ENCODE data around the gene MTF1. TPM values are rescaled to one million over a fixed set of nuclear protein-coding genes. Genes with fewer than 3 reads are reported as not detected.

Gene MTF1
- total and polyA plus RNA-seq, 5 experiments from 2014 or later = 10.3 to 28.1 (median 23.1) TPM

DNA sequence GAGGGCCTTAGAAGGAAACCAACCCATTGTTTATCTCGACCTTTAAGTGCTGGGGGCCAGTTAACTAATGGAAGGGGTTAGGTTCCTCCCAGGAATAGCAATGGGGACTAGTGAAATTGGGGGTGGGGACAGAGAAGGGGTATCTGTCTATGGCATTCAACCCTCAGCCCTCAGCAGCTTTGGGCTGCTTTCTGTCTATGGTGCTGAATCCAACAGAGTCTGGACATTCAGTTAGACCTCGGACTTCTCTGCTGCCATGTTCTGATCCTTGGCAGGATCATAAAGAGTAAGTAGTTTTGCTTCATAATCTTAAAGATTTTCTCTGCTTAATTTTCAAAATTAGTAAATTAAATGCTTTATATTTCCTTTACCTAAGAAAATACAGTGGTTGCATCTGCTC lies 91.9 kb downstream of the MTF1 start:
- no peak for DNase-seq
- H3K27me3 Mint-ChIP-seq = peaks cover 48 to 87% (median 73%) of the 10 kb centered on the region in 5 donors
- no peak overlapping the region for H3K27ac Mint-ChIP-seq
- H3K4me1 Mint-ChIP-seq = peaks cover 8 to 17% (median 10%) of the 10 kb centered on the region in 4 donors
- peaks cover 0 to 9% (median 6%) of the 10 kb centered on the region in 3 donors for H3K36me3 Mint-ChIP-seq
- peaks cover 0 to 10% (median 0%) of the 10 kb centered on the region in 9 donors for H3K9me3 Mint-ChIP-seq
- ATAC-seq = no peak
- POLR2A ChIA-PET = no interaction called here
- no peak overlapping the region for H3K4me3 Mint-ChIP-seq

DNA sequence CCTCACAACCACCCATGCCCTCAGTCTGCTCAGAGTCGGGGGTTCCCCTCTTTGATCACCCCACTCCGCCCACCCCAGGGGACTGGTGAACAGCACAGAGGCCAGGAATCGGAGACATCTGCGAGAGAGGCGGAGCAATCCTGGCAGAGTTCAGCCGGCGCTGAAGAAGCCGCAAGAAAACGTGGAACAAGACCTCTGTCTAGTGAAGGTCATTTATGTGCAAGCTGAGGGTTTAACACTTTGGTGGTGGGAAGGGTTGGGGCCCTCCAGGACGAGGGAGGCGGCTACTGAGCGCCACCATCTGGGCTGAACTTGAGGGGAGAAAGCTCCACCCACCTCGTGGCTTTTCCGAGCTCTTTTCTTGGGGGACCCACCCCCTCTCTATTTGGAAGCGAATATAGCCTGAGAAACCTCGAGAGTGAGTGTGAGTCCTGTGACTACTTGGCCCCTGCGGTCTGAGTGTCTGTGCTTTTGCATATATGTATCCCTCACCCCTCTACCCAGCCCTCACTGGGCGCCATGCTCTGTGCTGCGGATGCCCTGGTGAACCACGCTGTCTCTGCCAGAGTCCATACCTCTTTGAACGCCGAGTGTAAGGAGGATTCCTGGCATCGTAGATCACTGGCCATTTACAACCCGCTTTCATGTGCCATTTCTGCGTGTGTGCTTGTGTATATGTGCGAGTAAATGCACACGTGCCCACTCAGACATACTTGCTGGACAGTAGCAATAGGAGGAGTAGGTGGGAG lies 93.3 kb downstream of the MTF1 start:
- ATAC-seq (peak in 1 of 2 donors; percentile 65), DNase-seq (no peak)
- POLR2A ChIA-PET = no interaction called here
- Mint-ChIP-seq H3K4me3 (peak overlapping the region in 5 of 10 donors; percentile 11 to 60 (median 39)), H3K36me3 (peaks cover 0 to 9% (median 6%) of the 10 kb centered on the region in 3 donors), H3K27ac (no peak overlapping the region), H3K27me3 (peaks cover 49 to 92% (median 81%) of the 10 kb centered on the region in 5 donors), H3K9me3 (peaks cover 0 to 10% (median 0%) of the 10 kb centered on the region in 9 donors), H3K4me1 (peaks cover 8 to 17% (median 10%) of the 10 kb centered on the region in 4 donors)

GRCh38 chr1:37764888-37765441 lies 94.4 kb downstream of the MTF1 start, which contains the start of gene EPHA10:
EPHA10 (minus strand) TSS chr1:37765120; CDS start chr1:37765066, 54 bp downstream.
- peaks cover 8 to 17% (median 10%) of the 10 kb centered on the region in 4 donors for H3K4me1 Mint-ChIP-seq
- DNase-seq (no peak), ATAC-seq (no peak)
- peaks cover 0 to 10% (median 0%) of the 10 kb centered on the region in 9 donors for H3K9me3 Mint-ChIP-seq
- peaks cover 48 to 85% (median 72%) of the 10 kb centered on the region in 5 donors for H3K27me3 Mint-ChIP-seq
- POLR2A ChIA-PET = no interaction called here
- H3K36me3 Mint-ChIP-seq = peaks cover 0 to 9% (median 6%) of the 10 kb centered on the region in 3 donors
- peak within 1 kb of the TSS in 7 of 10 donors; percentile 7 to 65 (median 39) for H3K4me3 Mint-ChIP-seq
- peak within 1 kb of the TSS in 1 of 10 donors; percentile 18 for H3K27ac Mint-ChIP-seq

DNA sequence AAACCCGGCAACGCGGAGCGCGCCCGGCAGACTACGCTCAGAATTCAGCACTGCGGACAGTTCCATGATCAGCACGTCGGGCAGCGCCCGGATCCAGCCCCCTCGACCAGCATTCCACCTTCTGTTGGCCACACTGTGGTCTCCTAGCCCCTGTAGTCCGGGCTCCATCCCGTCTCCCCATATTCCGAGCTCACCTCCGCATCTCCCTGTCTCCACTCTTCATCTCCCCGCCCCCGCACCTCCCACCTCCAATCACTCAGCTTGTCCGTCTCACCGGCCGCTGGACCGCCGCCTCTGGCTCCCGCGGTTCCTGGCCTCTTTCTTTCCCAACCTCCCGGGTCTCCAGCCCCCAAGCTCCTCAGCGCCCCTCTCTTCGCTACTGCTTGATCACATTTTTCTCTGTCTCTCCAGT lies 95.0 kb downstream of the MTF1 start:
- DNase-seq = peak in 6 of 10 donors; percentile 10 to 31 (median 21)
- ATAC-seq = no peak
- Mint-ChIP-seq H3K36me3 (peaks cover 0 to 9% (median 6%) of the 10 kb centered on the region in 3 donors), H3K27ac (no peak overlapping the region), H3K27me3 (peaks cover 46 to 80% (median 69%) of the 10 kb centered on the region in 5 donors), H3K9me3 (peaks cover 0 to 10% (median 0%) of the 10 kb centered on the region in 9 donors), H3K4me1 (peaks cover 8 to 17% (median 10%) of the 10 kb centered on the region in 4 donors), H3K4me3 (peak overlapping the region in 4 of 10 donors; percentile 18 to 65 (median 30))
- POLR2A ChIA-PET = no interaction called here

DNA sequence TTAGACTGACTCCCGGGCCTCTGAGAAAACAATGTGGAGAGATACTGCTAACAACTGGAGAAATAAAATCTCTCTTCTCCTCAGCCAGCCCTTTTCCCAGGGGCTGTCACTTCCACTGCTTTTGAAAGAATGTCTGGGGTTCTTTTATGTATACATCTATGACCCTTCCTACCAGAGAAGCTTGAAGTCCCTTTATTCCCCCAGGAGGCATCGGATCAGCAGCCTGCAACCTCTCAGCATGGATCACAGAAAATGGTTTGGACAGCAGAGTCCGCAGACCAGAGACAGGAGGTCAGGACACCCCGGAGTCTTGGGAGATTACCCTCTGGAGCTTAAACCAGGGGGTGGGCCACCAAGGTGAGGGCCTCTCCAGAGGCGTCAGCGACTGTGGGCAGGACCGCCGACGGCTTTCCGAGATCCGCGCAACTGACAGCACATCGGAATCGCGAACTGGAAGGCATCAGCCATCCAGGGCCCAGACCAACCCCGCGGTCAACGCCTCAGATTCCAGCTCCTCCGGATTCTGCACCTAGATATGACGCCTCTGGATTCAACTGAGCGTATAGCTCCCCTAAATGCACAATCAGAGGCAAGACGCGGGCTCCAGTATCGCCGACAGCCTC lies 95.5 kb downstream of the MTF1 start:
- Mint-ChIP-seq H3K9me3 (peaks cover 0 to 10% (median 0%) of the 10 kb centered on the region in 9 donors), H3K4me1 (peaks cover 8 to 17% (median 10%) of the 10 kb centered on the region in 4 donors)

GRCh38 chr1:37762516-37762915 lies 96.9 kb downstream of the MTF1 start:
- peaks cover 0 to 6% (median 4%) of the 10 kb centered on the region in 3 donors for H3K36me3 Mint-ChIP-seq
- no peak overlapping the region for H3K27ac Mint-ChIP-seq
- no peak overlapping the region for H3K4me3 Mint-ChIP-seq
- POLR2A ChIA-PET = no interaction called here
- no peak for ATAC-seq
- peaks cover 0 to 10% (median 0%) of the 10 kb centered on the region in 9 donors for H3K9me3 Mint-ChIP-seq
- H3K4me1 Mint-ChIP-seq = peaks cover 8 to 17% (median 10%) of the 10 kb centered on the region in 4 donors
- peaks cover 31 to 61% (median 52%) of the 10 kb centered on the region in 5 donors for H3K27me3 Mint-ChIP-seq
- no peak for DNase-seq

More for the DNA sequence above, 95.5 kb downstream of the MTF1 start:
- Mint-ChIP-seq H3K36me3 (peaks cover 0 to 9% (median 6%) of the 10 kb centered on the region in 3 donors), H3K27me3 (peaks cover 40 to 74% (median 63%) of the 10 kb centered on the region in 5 donors), H3K27ac (no peak overlapping the region), H3K4me3 (no peak overlapping the region)
- no peak for DNase-seq
- no peak for ATAC-seq
- POLR2A ChIA-PET = no interaction called here

GRCh38 chr1:37761416-37762095 lies 97.8 kb downstream of the MTF1 start:
- ATAC-seq (no peak), DNase-seq (no peak)
- H3K4me3 Mint-ChIP-seq = no peak overlapping the region
- H3K9me3 Mint-ChIP-seq = peaks cover 0 to 10% (median 0%) of the 10 kb centered on the region in 9 donors
- H3K27me3 Mint-ChIP-seq = peaks cover 25 to 54% (median 43%) of the 10 kb centered on the region in 5 donors
- no peak overlapping the region for H3K27ac Mint-ChIP-seq
- POLR2A ChIA-PET = no interaction called here
- peaks cover 8 to 13% (median 10%) of the 10 kb centered on the region in 4 donors for H3K4me1 Mint-ChIP-seq
- H3K36me3 Mint-ChIP-seq = peaks cover 0 to 6% (median 4%) of the 10 kb centered on the region in 3 donors

Other genes starting within 250 kb of the MTF1 start
- not detected for gene RSPO1, start 224.7 kb downstream of the MTF1 start, total RNA-seq
- gene RSPO1, start 224.7 kb downstream of the MTF1 start, polyA plus RNA-seq = under 1 TPM in 1 of 3 donors, not detected in 2; 0.06 TPM
- gene CDCA8, start 167.1 kb downstream of the MTF1 start, total RNA-seq = 1 to 10 TPM; 1.0 to 1.4 TPM
- 1 to 10 TPM in 1 of 3 donors, under 1 TPM in 2; 0.40 to 2.0 (median 0.54) TPM for gene CDCA8, start 167.1 kb downstream of the MTF1 start, polyA plus RNA-seq
- gene EPHA10, start 94.5 kb downstream of the MTF1 start, total RNA-seq = not detected
- not detected for gene EPHA10, start 94.5 kb downstream of the MTF1 start, polyA plus RNA-seq
- gene MANEAL, start 65.7 kb downstream of the MTF1 start, total RNA-seq = 1 to 10 TPM; 1.0 to 1.1 TPM
- 1 to 10 TPM in 2 of 3 donors, under 1 TPM in 1; 0.23 to 1.4 (median 1.0) TPM for gene MANEAL, start 65.7 kb downstream of the MTF1 start, polyA plus RNA-seq
- 10 to 100 TPM; 15.1 to 16.4 TPM for gene C1orf122, start 51.8 kb downstream of the MTF1 start, total RNA-seq
- gene C1orf122, start 51.8 kb downstream of the MTF1 start, polyA plus RNA-seq = 10 to 100 TPM; 28.5 to 30.5 (median 29.2) TPM
- gene YRDC, start 51.4 kb downstream of the MTF1 start, total RNA-seq = 10 to 100 TPM; 16.6 to 18.5 TPM
- gene YRDC, start 51.4 kb downstream of the MTF1 start, polyA plus RNA-seq = 10 to 100 TPM; 14.8 to 34.3 (median 23.0) TPM
- 10 to 100 TPM; 40.8 to 46.7 TPM for gene INPP5B, start 87.5 kb upstream of the MTF1 start, total RNA-seq
- gene INPP5B, start 87.5 kb upstream of the MTF1 start, polyA plus RNA-seq = 10 to 100 TPM; 11.3 to 22.0 (median 18.5) TPM
- 10 to 100 TPM; 67.0 to 72.0 TPM for gene SF3A3, start 130.4 kb upstream of the MTF1 start, total RNA-seq
- gene SF3A3, start 130.4 kb upstream of the MTF1 start, polyA plus RNA-seq = 100 to 1,000 TPM in 1 of 3 donors, 10 to 100 TPM in 2; 97.4 to 101 (median 98.1) TPM
- 10 to 100 TPM; 11.0 to 11.4 TPM for gene FHL3, start 145.9 kb upstream of the MTF1 start, total RNA-seq
- 10 to 100 TPM in 1 of 3 donors, 1 to 10 TPM in 2; 4.8 to 12.7 (median 8.1) TPM for gene FHL3, start 145.9 kb upstream of the MTF1 start, polyA plus RNA-seq
- 10 to 100 TPM; 14.2 to 17.3 TPM for gene UTP11, start 153.1 kb upstream of the MTF1 start, total RNA-seq
- gene UTP11, start 153.1 kb upstream of the MTF1 start, polyA plus RNA-seq = 10 to 100 TPM; 16.6 to 21.4 (median 17.4) TPM
- gene POU3F1, start 187.2 kb upstream of the MTF1 start, total RNA-seq = under 1 TPM; 0.31 to 0.38 TPM
- gene POU3F1, start 187.2 kb upstream of the MTF1 start, polyA plus RNA-seq = under 1 TPM in 1 of 3 donors, not detected in 2; 0.08 TPM

All from naive thymus-derived CD8-positive, alpha-beta T cell (primary cell).